GM23338 (cell line): Measurements from ENCODE around the gene GRHPR. TPM values are rescaled to one million over a fixed set of nuclear protein-coding genes. Genes with fewer than 3 reads are reported as not detected.

Source experiments
- ATAC-seq: fragments of 200-7000 bp; cut with Tn5 transposase; 3 replicates; pipeline ENCODE4 v1.9.1; 2020
- DNase-seq: peaks from one replicate; pipeline ENCODE4 v3.0.0-alpha.2; 2015; ENCODE audit warnings: low spot score
- H2AFZ ChIP-seq: fragments of 200-600 bp; sonication (generic); 2 replicates; pipeline ENCODE4 v1.8.0; 2016; ENCODE audit warnings: antibody characterized with exemption, mild to moderate bottlenecking, moderate library complexity
- H3F3A ChIP-seq: fragments of 200-600 bp; sonication (generic); replicated peaks from 2 replicates; pipeline ENCODE4 v1.8.0; 2017; ENCODE audit warnings: antibody characterized with exemption, mixed run types, low read depth
- H3K27ac ChIP-seq: fragments of 200-600 bp; sonication (generic); 2 replicates; pipeline ENCODE4 v1.6.1; 2016; ENCODE audit warnings: low read depth
- H3K27me3 ChIP-seq: fragments of 200-600 bp; sonication (generic); 2 replicates; pipeline ENCODE4 v1.8.0; 2016; ENCODE audit warnings: mild to moderate bottlenecking, mixed run types, moderate library complexity; ENCODE audit not compliant: insufficient read depth
- H3K36me3 ChIP-seq: fragments of 200-600 bp; sonication (generic); 2 replicates; pipeline ENCODE4 v1.8.0; 2016; ENCODE audit warnings: mild to moderate bottlenecking; ENCODE audit not compliant: insufficient read depth
- H3K4me1 ChIP-seq: fragments of 200-600 bp; sonication (generic); 2 replicates; pipeline ENCODE4 v1.8.0; 2016; ENCODE audit warnings: mild to moderate bottlenecking, moderate library complexity; ENCODE audit not compliant: insufficient read depth
- H3K4me2 ChIP-seq: fragments of 200-600 bp; sonication (generic); 2 replicates; pipeline ENCODE4 v1.7.1; 2017; ENCODE audit warnings: mixed run types
- H3K4me3 ChIP-seq: fragments of 200-600 bp; sonication (generic); 2 replicates; pipeline ENCODE4 v1.6.1; 2016; ENCODE audit warnings: mixed run types
- H3K79me2 ChIP-seq: fragments of 200-600 bp; sonication (generic); replicated peaks from 2 replicates; pipeline ENCODE4 v1.8.0; 2017; ENCODE audit warnings: mild to moderate bottlenecking; ENCODE audit not compliant: insufficient read depth
- H3K9me2 ChIP-seq: fragments of 200-600 bp; sonication (generic); 2 replicates; pipeline ENCODE4 v1.8.0; 2017; ENCODE audit not compliant: insufficient read depth
- H4K20me1 ChIP-seq: fragments of 200-600 bp; sonication (generic); replicated peaks from 2 replicates; pipeline ENCODE4 v1.8.0; 2017; ENCODE audit warnings: mild to moderate bottlenecking; ENCODE audit not compliant: insufficient read depth
- H3K27ac Mint-ChIP-seq: 2 replicates; pipeline ENCODE4 v1.8.0; 2020; ENCODE audit warnings: inconsistent platforms, mild to moderate bottlenecking, moderate library complexity, mixed read lengths
- H3K27me3 Mint-ChIP-seq: 3 replicates; pipeline ENCODE4 v1.8.0; 2022; ENCODE audit warnings: low read depth, mild to moderate bottlenecking, moderate library complexity, mixed read lengths, inconsistent platforms; ENCODE audit not compliant: insufficient read depth, poor library complexity
- H3K36me3 Mint-ChIP-seq: 3 replicates; pipeline ENCODE4 v1.8.0; 2021; ENCODE audit warnings: low read depth, mild to moderate bottlenecking, inconsistent platforms, moderate library complexity, mixed read lengths
- H3K4me1 Mint-ChIP-seq: 3 replicates; pipeline ENCODE4 v1.8.0; 2020; ENCODE audit warnings: mild to moderate bottlenecking, inconsistent platforms, mixed read lengths
- H3K4me3 Mint-ChIP-seq: 3 replicates; pipeline ENCODE4 v1.8.0; 2021; ENCODE audit warnings: moderate library complexity, mild to moderate bottlenecking, inconsistent platforms, mixed read lengths
- H3K9me3 Mint-ChIP-seq: 3 replicates; pipeline ENCODE4 v1.8.0; 2020; ENCODE audit warnings: moderate library complexity, mild to moderate bottlenecking, inconsistent platforms, mixed read lengths
- CREB1 ChIP-seq: fragments of 250-450 bp; sonication (Bioruptor Pico); IDR thresholded peaks from 2 replicates; pipeline ENCODE4 v1.5.0; 2020; ENCODE audit warnings: low read depth, mild to moderate bottlenecking, moderate library complexity
- CTCF ChIP-seq, 2 experiments: fragments of 200-600 bp in 1 of 2; sonication (generic) in 1 of 2; conservative IDR thresholded peaks; 2 replicates each; pipeline versions ENCODE4 v1.5.1 to v1.6.1; 2016 to 2017; ENCODE audit warnings: antibody characterized with exemption in 2 of 2, low read depth in 2 of 2, mild to moderate bottlenecking in 2 of 2, moderate library complexity in 1 of 2
- EZH2phosphoT487 ChIP-seq: fragments of 200-600 bp; sonication (generic); IDR thresholded peaks from one replicate; pipeline ENCODE4 v1.8.1; 2018; ENCODE audit warnings: antibody characterized with exemption; ENCODE audit not compliant: unreplicated experiment
- JUNB ChIP-seq: IDR thresholded peaks from one replicate; pipeline ENCODE4 v1.6.1; 2016; ENCODE audit warnings: antibody characterized with exemption; ENCODE audit not compliant: unreplicated experiment
- NANOG ChIP-seq: IDR thresholded peaks from 2 replicates; pipeline ENCODE4 v1.6.1; 2016; ENCODE audit warnings: antibody characterized with exemption, borderline replicate concordance
- POLR2AphosphoS5 ChIP-seq: IDR thresholded peaks from 2 replicates; pipeline ENCODE4 v1.6.1; 2016; ENCODE audit warnings: antibody characterized with exemption, low read depth
- STAT1 ChIP-seq: IDR thresholded peaks from one replicate; pipeline ENCODE4 v1.6.1; 2016; ENCODE audit warnings: antibody characterized with exemption; ENCODE audit not compliant: unreplicated experiment
- polyA plus RNA-seq: library from polyadenylated mRNA; unstranded; fragments of >200 nt; fragmentation: Nextera tagmentation; extraction: Ambion mirVana; gene quantifications from 2 replicates; pipeline ENCODE4 v1.2.1, GENCODE V29; 2016
- total RNA-seq: library from RNA; depleted of rRNA; stranded (reverse); fragments of >200 nt; shearing (Covaris generic); gene quantifications from 2 replicates; pipeline ENCODE4 v1.2.3, GENCODE V29; 2014
- TF ChIP-seq, protein P1 (sequence below): fragments of 250-450 bp; sonication (Bioruptor Pico); IDR thresholded peaks from 2 replicates; pipeline ENCODE4 v1.5.0; 2020; ENCODE audit warnings: mild to moderate bottlenecking, moderate library complexity

The GRHPR gene
- total and polyA plus RNA-seq, 2 experiments from 2014 or later = 69.0 to 128 TPM

GRCh38 chr9:37415011-37415719, 7.3 kb upstream of the GRHPR start:
- H3K36me3 Mint-ChIP-seq = no peaks in the 10 kb centered on the region; the same call in 2 of the 3 replicates
- H3K27me3 Mint-ChIP-seq = peaks cover 11% of the 10 kb centered on the region
- no peak overlapping the region for H2AFZ ChIP-seq
- peak; percentile 74 for TF ChIP-seq CREB1 (CRISPR knock-in tag)
- TF ChIP-seq JUNB = no peak
- no peak for TF ChIP-seq STAT1
- TF ChIP-seq EZH2phosphoT487 = no peak
- TF ChIP-seq NANOG = no peak
- TF ChIP-seq, protein P1, sequence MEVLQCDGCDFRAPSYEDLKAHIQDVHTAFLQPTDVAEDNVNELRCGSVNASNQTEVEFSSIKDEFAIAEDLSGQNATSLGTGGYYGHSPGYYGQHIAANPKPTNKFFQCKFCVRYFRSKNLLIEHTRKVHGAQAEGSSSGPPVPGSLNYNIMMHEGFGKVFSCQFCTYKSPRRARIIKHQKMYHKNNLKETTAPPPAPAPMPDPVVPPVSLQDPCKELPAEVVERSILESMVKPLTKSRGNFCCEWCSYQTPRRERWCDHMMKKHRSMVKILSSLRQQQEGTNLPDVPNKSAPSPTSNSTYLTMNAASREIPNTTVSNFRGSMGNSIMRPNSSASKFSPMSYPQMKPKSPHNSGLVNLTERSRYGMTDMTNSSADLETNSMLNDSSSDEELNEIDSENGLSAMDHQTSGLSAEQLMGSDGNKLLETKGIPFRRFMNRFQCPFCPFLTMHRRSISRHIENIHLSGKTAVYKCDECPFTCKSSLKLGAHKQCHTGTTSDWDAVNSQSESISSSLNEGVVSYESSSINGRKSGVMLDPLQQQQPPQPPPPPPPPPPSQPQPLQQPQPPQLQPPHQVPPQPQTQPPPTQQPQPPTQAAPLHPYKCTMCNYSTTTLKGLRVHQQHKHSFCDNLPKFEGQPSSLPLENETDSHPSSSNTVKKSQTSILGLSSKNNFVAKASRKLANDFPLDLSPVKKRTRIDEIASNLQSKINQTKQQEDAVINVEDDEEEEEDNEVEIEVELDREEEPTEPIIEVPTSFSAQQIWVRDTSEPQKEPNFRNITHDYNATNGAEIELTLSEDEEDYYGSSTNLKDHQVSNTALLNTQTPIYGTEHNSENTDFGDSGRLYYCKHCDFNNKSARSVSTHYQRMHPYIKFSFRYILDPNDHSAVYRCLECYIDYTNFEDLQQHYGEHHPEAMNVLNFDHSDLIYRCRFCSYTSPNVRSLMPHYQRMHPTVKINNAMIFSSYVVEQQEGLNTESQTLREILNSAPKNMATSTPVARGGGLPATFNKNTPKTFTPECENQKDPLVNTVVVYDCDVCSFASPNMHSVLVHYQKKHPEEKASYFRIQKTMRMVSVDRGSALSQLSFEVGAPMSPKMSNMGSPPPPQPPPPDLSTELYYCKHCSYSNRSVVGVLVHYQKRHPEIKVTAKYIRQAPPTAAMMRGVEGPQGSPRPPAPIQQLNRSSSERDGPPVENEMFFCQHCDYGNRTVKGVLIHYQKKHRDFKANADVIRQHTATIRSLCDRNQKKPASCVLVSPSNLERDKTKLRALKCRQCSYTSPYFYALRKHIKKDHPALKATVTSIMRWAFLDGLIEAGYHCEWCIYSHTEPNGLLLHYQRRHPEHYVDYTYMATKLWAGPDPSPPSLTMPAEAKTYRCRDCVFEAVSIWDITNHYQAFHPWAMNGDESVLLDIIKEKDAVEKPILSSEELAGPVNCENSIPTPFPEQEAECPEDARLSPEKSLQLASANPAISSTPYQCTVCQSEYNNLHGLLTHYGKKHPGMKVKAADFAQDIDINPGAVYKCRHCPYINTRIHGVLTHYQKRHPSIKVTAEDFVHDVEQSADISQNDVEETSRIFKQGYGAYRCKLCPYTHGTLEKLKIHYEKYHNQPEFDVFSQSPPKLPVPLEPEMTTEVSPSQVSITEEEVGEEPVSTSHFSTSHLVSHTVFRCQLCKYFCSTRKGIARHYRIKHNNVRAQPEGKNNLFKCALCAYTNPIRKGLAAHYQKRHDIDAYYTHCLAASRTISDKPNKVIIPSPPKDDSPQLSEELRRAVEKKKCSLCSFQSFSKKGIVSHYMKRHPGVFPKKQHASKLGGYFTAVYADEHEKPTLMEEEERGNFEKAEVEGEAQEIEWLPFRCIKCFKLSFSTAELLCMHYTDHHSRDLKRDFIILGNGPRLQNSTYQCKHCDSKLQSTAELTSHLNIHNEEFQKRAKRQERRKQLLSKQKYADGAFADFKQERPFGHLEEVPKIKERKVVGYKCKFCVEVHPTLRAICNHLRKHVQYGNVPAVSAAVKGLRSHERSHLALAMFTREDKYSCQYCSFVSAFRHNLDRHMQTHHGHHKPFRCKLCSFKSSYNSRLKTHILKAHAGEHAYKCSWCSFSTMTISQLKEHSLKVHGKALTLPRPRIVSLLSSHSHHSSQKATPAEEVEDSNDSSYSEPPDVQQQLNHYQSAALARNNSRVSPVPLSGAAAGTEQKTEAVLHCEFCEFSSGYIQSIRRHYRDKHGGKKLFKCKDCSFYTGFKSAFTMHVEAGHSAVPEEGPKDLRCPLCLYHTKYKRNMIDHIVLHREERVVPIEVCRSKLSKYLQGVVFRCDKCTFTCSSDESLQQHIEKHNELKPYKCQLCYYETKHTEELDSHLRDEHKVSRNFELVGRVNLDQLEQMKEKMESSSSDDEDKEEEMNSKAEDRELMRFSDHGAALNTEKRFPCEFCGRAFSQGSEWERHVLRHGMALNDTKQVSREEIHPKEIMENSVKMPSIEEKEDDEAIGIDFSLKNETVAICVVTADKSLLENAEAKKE = peak; percentile 42
- TF ChIP-seq POLR2AphosphoS5 = 0 out of 2 replicates have a peak, but pooled peaks have one; percentile 34
- TF ChIP-seq CTCF (conservative IDR thresholded peaks at IDR 0.05; ENCODE audit: low read depth in 2 of 2) = peak; percentile 71 to 81
- H3K4me1 ChIP-seq = peaks cover 20% of the 10 kb centered on the region
- H4K20me1 ChIP-seq = no peaks in the 10 kb centered on the region
- peak overlapping the region; percentile 68 for H3K4me2 ChIP-seq
- no peaks in the 10 kb centered on the region for H3K27me3 ChIP-seq
- H3K79me2 ChIP-seq = no peaks in the 10 kb centered on the region
- 0 out of 2 replicates have a peak, but pooled peaks cover 3% of the 10 kb centered on the region for H3K9me2 ChIP-seq
- DNase-seq = peak; percentile 92
- H3K27ac ChIP-seq = peak overlapping the region; percentile 83
- peaks cover 4% of the 10 kb centered on the region; the same call in 1 of the 2 replicates for H3F3A ChIP-seq
- no peaks in the 10 kb centered on the region for H3K9me3 Mint-ChIP-seq
- ATAC-seq = peak; percentile 70
- peaks cover 34% of the 10 kb centered on the region for H3K4me1 Mint-ChIP-seq
- no peaks in the 10 kb centered on the region for H3K36me3 ChIP-seq
- peak overlapping the region; percentile 25; the same call in 1 of the 2 replicates for H3K4me3 ChIP-seq
- peak overlapping the region; percentile 89 for H3K27ac Mint-ChIP-seq
- H3K4me3 Mint-ChIP-seq = peak overlapping the region; percentile 42
